Measurements from ENCODE around the gene LSMEM2.
"Not testable (repeated sequence)": the region's sequence is repeated elsewhere in the genome, so short reads cannot be mapped to it uniquely, and the experiment has no call there.

The LSMEM2 gene

GRCh38 chr3:50278880-50279224 lies at the start of gene LSMEM2:
TSS of gene LSMEM2 (plus strand) at chr3:50279087. CDS start at chr3:50279114, 27 bp downstream.
- DNase-seq = no peak

GRCh38 chr3:50229490-50229889 lies 49.4 kb upstream of the LSMEM2 start:
- no peak for DNase-seq

DNA sequence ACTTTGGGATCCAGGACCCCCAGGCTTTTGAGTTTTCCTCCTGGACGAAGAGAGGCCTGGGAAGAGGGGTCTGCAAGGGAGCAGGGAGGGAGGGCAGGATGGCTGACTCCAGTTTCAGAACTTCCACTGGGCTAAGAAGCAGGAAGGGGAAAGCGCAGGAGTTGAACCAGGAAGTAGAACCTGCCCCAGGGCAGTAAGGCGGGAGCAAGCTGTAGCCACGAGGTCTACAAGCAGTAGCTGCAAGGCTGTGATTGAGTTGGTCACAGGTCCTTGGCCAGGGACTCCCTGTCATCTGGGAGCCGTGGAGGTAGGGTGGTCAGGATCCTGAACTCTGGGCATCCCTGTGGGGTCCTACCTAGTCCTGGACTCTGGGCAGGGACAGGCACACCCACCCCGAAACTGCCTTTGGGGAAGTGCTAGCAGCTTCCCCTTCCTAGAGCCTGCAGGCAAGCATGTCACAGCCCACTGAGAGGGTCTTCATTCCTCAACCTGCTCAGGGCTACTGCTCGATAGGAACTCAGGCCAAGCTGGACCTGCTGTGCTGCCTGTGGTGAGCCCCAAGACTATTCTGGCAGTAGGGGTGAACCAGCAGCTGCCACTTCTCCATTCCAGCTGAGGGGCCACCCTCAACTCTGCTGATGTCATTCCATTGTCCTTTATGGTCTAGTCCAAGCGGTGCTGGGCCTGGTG lies 48.6 kb upstream of the LSMEM2 start:
- DNase-seq = no peak

DNA sequence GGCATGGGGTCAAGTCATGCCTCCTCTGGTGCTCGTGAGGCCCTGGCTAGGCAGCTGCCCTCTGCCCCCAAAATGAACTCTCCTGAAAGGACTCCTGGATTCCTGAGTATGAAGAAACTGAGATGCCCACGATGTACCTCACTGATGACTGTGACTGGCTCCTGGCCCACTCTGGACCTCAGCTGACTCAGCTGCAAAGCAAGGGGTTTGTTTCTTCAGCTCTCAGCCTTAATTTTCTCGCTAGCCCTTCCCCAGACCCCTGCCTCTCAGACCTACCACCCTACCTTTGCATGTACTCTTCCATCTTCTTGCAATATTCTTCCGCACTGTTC lies 48.1 kb upstream of the LSMEM2 start:
- DNase-seq = no peak

DNA sequence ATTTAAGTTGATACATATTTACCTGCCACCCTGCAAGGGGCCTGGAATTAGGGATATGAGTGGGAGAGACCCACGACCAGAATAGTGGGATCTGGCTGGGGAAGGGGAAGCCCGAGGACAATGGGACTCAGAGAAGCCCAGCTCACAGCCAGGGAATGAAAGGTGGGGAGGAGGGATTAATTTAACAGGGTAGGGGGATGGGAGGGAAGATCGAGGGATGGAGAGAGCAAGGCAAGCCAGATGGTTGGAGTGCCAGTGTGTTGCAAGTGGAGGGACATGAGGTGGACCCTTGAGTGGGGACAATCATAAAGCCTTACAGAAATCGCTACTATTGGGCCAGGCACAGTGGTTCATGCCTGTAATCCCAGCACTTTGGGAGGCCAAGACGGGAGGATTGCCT lies 47.3 kb upstream of the LSMEM2 start:
- DNase-seq = no peak

DNA sequence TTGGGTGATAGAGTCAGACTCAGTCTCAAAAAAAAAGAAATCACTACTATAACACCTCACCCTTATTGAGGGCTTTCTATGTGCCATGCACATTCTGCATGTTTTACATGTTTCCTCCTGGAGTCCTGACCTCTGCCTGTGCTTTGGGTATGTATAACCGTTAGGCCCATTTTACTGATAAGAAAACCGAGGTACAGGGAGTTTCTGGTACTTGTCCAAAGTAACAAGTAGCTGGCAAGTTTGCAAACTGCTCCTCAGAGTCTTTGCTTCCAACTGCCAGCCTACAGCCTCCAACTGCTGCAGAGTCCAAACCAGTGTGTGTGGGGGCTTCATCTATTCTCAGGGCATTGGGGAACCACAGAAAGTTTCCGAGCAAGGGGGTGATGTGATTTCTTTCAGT lies 46.6 kb upstream of the LSMEM2 start:
- no peak for DNase-seq

GRCh38 chr3:50233176-50233575 lies 45.7 kb upstream of the LSMEM2 start:
- no peak for DNase-seq

GRCh38 chr3:50235716-50236483 lies 43.0 kb upstream of the LSMEM2 start, which contains the start of gene GNAI2:
TSS of gene GNAI2 (plus strand) at chr3:50236204. CDS start at chr3:50236336, 132 bp downstream.
- DNase-seq = peak; percentile 99

- no peak for DNase-seq
Observed at GRCh38 chr3:50236484-50237132, 42.3 kb upstream of the LSMEM2 start.

GRCh38 chr3:50237133-50237651 lies 41.7 kb upstream of the LSMEM2 start:
- no peak for DNase-seq

GRCh38 chr3:50237754-50238548 lies 40.9 kb upstream of the LSMEM2 start:
- peak; percentile 63 for DNase-seq

DNA sequence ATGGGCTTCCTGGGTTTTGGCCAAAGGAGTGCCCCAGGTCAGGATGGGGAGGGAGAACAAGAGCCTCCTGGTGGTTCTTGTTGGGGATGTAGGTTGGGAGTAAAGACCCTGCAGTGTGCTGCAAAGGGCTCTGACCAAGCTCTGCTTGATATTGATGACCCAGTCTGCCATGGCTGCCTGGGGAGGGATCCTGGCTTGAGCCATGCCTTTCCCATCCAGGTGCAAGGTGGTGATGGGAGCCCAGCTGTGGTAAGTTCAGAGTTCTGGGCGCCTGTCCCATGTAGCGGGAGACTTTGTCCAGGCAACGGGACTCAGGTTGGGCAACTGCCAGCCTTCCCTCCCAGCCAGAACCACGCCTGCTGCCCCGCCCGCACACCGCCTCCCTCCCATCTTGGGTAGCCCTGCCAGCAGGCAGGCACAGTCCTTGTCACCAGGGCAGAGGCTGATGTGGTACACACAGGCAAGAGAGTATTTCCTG lies 40.3 kb upstream of the LSMEM2 start:
- no peak for DNase-seq

DNA sequence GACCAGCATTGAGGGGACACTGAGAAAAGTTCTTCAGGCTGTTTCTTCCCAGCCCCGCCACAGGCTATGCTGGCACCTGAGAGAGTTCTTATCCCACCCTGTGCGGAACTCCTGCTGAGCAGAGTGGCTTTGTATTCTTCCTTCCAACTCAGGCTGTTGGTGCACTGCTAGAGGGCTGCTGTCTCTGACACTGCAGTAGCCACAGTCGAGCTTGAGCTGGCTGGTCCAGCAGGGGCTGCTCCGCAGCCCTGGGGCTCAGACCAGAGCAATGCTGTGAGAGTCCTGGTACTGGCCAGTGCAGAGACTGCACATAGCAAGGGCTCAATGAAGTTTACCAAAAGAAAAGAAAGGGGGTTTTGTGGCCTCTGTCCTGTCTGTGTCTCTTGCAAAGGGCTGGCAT lies 39.2 kb upstream of the LSMEM2 start:
- no peak for DNase-seq

DNA sequence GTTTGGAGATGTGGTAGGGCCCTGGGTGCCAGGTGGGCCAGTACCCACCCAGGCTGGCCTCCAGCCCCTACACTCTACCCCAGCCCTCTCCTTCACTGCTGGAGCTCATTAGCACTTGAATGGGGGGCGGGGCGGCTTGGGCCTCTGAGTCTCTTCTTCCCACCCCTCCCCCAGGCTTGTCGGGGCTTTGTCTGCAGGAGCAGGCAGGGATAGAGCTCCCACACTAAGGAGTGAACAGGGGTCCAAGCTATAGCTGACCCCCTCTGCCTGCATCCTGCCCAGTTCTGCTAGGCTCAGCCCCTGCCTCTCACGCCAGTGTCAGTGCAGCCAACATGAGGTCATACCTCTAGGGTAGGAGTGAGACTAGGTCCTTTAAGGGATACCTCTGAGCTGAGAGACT lies 37.7 kb upstream of the LSMEM2 start:
- DNase-seq = no peak

GRCh38 chr3:50241713-50242380 lies 37.0 kb upstream of the LSMEM2 start:
- DNase-seq = no peak

DNA sequence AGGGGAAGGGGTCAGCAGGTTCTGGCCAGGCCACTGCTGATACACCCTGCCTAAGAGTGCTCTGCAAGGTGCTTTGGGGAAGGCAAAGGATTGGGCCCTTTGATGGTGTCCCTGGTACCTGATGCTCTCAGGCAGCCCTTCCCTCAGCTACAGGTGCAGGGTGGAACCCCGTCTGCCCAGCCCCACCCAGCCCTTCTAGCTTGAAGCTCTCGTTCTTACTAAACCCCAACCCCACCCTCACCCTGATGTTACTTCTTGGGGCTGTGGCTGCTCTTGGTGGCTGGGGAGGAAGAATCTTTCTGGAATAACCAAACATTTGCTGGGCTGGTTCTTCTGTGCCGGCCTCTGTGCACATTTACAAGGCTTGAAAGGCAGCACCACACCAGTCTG lies 36.5 kb upstream of the LSMEM2 start:
- no peak for DNase-seq

DNA sequence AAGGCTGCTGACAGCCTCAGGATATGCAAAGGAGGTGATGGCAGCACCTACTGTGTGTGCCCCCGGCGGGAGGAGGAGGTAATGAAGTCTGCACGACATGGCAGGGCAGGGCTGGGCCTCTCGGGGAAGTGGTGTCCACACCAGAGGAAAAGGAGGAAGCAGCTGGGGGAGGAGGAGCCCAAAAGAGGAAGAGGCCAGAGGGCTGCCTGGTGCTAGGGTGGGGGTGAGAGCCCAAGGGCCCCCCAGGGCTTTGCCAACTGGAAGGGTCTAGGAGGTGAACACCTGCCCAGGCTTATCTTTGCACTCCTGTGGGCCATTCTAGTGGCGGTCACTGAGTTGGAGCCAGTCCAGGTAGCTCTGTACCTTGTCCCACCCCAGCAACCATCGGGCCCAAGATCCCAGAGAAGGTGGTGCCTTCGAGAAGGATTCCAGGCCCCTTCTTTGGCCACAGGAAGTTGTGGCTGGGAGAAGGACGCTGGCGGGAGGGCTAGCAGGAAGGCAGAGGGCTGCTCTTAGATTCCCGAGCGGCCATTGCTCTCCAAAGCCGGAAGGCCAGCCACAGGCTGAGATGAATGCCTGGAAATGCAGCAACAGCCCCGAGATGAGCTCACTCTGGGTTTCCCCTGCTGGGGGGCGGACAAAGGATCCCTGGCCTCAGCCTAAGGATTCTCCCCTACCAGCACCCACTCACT lies 35.9 kb upstream of the LSMEM2 start:
- peak; percentile 71 for DNase-seq

DNA sequence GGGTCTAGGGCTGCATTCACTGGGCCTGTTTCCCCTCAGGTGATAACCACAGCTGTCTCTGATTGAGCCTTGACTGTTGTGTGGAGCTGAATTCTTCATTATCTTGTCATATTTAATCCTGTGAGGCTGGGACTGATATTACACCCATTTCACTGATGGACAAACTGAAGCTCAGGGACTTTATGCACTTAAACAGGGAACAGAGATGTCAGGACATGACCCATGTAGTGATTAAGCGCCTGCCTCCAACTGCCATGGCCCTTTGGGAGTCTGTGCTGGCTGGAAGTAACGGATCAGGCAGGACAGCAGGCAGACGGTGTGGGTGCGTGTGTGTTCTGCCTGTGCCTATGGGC lies 35.4 kb upstream of the LSMEM2 start:
- DNase-seq = no peak

DNA sequence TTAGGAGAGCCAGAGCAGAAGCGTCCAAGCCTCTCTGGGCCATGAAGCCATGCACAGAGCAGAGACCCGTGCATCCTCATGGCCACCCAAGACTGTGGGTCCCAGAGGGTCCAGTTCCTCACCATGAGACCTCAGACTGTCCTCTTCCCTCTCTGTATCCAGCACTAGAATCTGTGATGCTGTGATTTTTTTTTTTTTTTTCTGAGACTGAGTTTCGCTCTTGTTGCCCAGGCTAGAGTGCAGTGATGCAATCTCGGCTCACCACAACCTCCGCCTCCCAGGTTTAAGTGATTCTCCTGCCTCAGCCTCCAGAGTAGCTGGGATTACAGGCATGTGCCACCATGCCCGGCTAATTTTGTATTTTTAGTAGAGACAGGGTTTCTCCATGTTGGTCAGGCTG lies 34.1 kb upstream of the LSMEM2 start:
- DNase-seq = not testable (repeated sequence)

- no peak for DNase-seq
Observed at GRCh38 chr3:50245251-50245745, 33.6 kb upstream of the LSMEM2 start.

DNA sequence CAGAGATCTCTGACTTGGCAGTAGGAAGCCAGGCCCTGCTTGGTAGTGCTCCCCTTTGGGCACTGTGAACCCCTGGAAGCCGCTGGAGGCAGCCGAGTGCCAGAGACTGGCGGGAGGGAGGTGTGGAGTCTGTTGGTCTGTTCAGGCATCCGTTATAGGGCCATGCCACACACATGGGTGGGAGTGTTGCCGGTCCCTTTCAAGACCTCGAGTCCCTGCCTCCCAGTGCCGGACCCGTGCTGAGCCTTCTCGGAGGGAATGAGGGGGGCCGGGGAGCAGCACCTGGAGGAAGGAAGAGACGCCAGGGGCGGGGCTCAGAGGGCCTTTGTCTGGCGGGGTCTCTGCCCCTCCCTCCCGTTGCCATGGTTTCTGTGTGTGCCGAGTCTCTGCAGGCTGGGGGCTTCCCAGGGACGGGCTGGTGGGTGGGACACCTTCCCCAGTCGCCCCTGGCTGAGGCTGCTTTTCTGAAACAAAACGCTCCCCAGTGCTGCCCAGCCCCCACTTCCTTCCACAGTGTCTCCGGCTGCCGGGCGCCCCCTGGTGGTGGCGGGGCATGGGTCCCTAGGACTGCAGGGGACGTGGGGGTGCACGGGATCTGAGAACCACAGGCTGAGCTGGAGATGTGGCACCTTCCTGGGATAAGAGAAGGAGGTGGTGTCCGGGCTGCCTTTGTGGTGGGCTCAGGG lies 32.9 kb upstream of the LSMEM2 start:
- DNase-seq = peak; percentile 86
